Activated T-helper 1 cell treated with anti-CD3 and anti-CD28 coated beads, Interleukin-2, amount 50 U/mL, for 16 hours (primary cell): ENCODE measurements around the gene CDH4.

Source experiments
- DNase-seq, 2 donors: peaks; one replicate each; pipeline ENCODE4 v3.0.0-alpha.2; 2020; ENCODE audit warnings: low read depth in 1 of 2, low spot score in 1 of 2

The CDH4 gene

DNA sequence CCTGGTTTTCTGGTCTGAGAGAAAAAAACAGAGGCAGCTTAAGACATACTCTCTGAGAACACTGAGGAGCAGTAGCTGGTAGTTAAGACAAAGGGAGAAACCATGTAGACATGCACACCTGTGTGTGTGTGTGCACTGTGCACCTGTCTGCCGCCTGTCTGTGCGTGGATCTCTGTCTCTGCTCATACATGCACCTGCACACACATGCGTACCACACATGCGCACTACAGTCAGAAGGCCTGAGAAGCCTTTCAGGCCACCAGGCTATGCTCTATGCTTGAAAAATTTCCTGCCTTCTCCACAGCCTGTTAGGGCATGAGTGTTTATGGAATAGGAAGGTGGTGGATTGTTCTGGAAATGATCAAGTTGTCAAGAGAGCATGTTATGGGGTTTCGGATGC lies 103.5 kb downstream of the CDH4 start:
- DNase-seq, result no peak

DNA sequence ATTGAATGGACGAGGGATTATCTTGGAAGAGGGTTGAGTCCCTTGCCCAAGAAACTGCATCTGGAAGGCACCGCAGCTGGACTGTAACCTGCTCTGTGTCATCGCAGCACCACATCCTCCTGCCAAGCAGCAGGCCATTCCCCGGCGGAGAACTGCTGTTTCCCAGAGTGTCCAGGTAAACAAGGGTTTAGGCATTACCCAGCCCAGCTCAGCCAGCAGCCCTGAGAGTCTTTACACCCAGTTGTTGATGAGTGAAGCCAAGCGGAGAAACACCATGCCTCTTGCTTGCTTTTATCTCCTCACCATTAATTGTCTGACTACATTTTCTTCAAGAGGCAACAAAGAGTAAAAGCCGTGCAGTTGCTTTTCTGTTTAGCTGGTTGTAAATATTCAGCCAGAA lies 104.1 kb downstream of the CDH4 start:
- DNase-seq, result no peak

DNA sequence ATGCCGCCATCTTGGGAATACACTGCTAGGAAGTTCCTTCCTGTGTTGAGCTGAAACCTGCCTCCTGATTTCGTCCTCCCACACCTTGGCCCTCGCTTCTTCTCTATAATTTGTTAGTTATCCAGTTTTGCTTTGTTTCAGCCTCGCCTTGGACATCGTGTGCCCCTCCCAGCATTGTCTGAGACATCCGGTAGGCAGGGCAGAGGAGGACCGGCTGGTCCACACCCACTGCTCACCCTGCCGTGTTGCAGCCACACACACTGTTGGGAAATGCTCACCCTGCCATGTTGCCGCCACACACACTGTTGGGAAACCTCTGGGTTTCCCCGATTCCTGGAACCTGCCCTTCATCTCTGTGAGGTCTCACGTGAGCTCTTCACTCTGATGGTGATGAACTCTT lies 105.1 kb downstream of the CDH4 start:
- no peak for DNase-seq

DNA sequence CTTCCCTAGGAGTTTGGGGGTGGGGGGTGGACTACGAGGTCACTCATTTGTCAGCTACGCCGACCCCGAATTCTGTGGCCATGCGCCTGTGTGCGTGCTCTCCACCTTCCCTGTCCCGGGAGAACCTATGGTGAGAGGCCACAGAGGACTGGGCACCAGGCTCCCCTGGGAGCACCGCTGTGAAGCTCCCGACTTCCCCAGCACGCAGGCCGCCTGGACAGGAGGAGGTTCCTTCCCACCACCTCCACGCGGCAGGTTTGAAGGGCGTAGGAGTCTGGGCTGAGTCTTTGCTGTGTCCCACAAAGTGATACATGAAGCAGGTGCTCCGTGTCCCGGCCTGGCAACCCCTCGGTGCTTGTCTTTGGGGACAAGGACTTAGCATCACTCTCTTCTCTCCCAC lies 107.2 kb downstream of the CDH4 start:
- DNase-seq, result no peak

DNA sequence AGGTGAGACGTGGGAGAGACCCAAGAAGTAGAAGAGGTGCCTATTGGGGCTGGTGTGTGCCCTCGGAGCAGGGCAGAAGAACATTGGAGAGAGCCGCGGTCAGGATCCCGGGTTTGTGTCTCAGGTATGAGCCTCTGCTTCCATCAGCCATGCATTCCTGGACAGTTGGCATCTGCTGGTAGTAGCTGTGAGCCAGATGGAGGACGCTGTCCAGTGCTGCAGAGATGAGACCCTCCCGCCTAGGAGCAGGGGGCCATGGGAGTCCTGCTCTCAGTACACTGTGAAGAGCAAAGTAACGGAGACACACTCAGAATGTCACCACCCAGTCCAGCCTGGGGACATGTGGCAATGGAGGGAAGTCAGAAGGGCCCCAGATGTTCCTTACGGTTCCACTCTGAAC lies 108.2 kb downstream of the CDH4 start:
- DNase-seq, result no peak

DNA sequence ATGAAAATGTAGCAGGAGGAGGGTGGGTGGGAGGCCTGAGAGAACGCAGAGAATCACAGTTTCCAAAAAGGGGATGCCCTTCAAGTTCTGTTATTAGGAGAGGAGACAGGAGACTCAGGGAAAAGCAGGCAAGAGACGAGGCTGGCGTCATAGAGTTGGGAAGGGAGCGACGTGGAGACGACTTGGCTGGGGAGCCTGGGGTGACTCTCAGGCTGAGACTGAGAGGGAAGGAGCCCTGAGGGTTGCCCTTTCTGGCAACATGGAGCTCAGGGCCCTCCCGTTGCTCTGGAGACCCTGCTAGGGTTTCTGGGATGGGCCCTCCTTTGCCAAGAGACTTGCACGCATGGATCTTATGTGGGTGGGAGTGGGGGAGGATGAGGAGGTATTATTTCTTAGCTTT lies 108.9 kb downstream of the CDH4 start:
- DNase-seq, result no peak

DNA sequence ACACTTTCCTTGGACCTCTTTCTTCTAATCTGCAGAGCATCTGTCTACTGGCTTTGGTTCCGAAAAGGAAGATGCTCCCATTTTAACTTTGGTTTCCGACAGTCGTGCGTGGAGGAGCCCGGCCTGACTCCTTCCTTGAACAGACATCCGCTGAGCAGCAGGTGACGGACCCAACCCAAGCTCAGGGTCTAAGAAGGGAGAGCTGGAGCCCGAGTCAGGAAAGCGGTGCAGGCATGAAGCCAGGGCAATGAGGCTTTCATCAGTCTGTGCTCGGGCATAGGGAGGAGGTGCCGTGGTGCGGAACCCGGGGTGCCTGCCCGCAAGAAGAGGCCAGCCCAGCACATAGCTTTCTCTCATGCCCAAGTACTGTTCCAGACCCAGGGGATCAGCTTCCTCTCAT lies 109.4 kb downstream of the CDH4 start:
- no peak for DNase-seq

DNA sequence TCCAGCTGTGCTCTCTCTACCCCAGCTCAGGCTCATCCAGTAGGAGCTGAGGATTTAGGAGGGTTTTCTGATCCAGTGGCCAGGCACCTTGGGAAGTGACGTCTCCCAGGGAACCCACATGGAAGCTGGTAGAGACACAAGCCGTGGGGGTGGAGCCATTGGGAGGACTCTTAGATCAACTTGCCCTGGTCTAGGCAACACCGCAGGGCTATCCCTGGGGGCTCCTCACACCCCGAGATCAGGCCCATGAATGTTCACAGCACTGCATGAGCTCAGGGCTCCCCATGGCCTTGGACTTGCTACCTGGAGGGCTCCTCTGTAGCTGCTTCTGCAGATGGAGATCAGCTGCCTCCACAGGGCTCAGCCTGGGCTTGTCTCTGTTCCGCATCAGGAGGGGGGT lies 112.1 kb downstream of the CDH4 start:
- no peak for DNase-seq

DNA sequence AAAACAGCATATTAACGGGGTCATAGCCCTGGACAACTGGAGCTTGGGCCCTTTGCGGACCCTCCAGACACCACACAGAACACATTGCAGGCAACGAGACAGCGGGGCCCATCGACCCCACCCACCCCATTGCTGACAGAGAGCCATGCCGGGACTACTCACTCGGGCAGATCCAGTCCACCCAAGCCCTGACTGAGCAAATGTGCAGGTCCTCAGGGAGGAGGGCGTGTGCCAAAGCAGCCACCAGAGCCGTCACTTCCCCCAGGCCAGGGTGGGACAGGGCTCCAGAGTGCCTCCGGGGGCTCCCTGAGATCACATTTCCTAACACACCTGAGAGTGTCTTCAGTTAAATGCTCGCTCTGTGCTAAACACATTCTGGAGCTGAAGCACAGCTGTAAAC lies 114.9 kb downstream of the CDH4 start:
- DNase-seq, result no peak

DNA sequence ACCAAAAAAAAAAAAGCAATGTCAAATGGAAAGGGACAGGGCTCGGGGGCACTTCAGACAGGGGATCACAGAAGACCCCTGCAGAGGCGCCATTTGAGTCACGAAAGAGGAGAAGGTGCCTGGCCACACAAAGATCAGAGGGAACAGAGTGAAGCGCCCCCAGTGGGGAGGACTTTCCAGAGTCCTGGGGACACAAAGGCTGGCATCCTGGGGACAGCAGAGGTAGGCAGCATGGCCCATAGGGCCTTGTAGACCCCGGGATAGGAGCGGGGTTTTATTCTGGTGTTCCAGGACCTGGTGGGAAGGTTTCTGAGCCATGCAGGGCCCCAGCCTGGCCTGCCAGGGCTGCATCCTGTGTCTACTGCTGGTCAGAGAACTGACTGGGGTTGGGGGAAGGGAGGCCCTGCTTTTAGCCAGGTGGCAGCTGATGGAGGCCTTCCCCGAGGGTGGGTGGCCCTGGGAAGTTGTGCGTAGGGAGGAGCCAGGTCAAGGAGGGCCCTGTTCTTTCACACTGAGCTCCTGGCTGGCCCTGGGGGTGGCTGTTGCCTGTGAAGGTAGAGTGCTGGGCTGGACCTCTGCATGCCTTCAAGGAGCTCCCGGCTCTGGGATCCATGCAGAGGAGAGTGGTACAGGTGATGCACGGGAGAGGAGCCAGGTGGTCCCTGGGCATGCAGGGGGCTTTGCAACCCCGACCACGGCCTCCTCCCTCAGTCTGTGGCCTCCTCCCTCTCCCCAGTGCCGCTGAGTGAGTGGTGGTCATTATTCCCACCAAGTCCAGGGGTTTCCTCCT lies 117.9 kb downstream of the CDH4 start:
- no peak for DNase-seq

DNA sequence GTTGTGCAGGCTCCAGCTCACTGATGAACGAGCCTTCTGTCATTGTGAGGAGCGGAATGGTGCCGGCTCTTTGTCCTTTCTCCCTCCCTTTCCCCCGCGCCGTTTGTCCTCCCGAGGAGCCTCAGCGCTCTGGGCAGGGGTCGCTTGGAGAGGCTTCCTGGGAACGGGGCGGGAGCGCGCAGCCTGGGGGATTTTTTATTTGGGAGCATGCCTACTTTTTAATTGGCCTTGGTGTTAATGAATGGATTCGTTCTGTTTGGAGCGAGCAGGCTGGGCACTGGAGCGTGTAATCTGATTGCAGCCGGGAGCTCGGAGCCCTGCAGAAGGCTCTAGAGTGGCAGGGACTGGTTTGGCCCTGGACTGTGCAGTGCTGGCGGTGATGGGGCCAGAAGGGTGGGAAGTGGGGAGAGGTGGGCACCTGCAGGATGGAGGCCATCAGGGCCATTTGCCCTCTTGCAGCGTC lies 118.8 kb downstream of the CDH4 start:
- DNase-seq, result no peak

DNA sequence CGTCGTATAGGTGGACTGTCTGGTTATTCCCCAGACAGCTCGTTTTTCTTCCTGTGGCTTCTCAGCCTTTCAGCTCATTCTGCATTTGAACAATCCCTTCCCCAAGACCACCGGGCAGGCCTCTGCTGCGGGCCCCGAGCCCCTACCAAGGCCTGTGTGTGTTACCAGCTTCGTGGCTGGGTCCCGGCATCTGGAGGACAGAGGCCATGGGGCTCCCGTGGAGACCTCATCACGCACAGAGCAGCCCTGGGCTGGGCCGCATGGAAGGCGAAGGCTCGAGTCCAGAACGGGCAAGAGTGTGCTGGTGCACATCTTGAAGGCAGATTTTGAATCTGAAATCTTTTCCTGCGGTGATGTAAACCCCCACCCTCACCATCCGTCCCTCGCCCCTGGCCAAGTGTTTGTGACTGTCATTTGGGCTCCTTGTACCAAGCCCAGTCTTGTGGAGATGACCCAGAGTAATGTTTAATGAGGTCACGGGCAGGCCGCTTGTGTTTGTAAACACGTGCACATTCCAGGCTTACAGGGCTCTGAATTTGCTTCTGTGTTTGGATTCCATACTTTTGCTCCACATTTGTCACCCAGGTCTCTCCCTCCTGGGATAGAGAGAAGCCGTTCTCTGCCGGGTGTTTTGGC lies 119.6 kb downstream of the CDH4 start:
- no peak for DNase-seq

DNA sequence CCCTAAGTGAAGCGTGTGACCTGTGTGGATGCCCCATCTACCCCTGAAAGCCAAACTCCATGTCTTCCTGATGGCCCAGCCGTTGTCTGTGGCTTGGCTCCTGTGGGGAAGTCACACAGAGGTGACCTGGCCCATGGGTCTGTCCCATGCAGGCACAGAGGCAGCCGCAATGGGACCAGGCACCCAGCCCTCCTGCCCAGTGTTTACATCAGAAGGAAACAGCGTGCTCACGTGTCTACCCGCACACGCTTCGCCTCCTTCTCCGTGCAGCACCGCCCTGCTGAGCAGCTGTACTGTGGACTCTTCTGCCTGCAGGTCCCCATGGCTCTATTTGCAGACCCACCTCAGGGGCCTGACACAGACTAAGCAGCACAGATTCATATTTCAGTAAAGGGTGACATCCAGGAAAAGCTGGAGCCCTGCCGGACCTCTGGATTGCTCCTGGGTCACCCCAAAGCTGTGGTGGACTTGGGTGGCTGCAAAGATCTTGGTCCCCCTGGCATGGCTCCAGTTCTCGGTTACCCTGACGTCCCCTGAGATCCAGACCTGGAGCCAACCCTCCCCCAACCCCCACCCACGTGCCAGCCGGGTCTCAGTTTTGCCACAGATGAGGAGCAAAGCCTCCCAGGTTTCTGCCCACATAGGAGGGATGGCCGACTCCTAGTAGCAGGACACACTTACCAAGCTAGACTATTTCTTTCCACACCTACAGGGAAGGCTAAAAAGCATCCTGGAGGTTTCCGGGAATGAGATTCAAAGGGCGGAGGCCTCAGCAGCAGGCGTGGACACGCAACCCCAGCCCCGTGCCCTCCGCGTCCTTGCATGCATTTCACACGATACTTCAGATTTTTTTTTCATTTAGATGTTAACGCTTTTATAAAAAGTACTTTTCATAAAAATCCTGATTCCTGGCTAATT lies 120.3 kb downstream of the CDH4 start:
- no peak for DNase-seq

DNA sequence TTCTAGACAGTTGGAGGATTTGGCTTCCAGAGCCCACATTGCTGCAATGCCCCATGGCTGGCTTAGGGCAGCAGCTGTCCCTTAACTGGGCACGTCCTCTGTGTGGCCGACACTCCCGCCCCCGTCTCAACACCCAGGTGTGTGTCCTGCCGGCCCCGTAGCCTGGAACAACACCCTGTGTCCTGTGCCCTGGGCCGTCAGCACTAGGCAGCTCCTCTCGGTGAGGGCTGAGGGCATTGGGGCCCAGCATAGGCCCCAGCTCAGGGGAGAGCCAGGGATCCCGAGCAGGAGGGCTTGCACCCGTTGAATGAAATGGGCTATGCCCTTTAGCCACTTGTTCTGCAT lies 121.0 kb downstream of the CDH4 start:
- no peak for DNase-seq

DNA sequence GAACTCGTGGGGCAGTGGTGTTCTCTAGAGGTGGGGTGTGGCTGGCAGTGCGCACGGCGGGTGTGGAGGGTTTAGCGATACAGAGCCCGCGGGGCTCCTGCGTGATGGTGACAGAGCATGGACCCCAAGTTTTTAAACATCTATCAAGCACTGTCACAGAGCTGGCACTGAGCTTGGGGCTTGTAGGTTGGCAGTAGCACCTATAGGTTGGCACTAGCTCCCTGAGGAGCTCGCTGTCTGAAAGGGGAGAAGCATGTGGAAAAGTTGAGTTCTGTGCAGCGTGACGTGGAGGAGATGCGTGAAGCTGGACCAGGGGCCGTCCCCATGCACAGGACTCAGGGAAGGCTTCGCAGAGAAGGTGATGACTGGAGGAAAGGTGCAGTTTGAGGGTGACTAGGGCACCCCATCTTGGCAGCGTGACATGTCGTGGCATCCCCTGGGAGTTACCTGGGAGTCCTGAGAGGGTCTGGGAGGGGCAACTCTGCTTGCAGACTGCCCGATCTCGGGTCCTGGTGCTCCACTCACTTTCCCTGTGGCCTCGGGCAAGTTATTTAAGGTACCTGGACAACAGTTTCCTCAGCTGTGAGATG lies 122.0 kb downstream of the CDH4 start:
- DNase-seq, result no peak

DNA sequence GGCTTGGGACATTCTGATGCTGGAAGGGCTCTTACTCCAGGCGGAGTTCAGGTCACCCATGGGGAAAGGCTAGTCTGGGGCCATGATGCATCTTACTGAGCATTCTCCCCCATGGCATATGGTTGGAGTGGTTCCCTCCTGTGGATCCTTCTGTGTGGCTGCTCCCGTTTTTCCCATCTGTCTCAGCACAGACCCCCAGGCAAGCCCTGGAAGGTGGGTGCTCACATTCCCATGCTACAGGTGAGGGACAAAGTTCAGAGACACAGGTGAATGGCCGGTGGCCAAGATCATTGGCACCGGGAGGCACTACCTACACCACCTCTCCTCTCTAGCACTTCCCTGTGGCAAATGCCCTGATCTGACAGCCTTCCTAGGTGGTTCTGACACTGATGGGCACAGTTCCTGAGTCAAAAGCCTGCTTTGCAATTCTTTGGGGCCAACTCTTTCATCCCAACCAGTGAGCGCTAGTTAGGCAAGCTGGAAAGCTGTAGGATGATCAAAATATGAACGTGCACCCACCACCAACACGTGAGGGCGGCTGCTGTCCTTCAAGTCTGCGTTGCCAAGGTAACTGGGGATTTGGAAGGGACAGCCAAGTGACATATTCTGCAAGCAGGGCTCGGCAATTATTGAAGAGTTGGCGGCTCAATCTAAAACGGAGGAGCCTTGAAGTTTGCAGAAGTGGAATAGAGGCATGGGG lies 124.6 kb downstream of the CDH4 start:
- DNase-seq, result no peak

DNA sequence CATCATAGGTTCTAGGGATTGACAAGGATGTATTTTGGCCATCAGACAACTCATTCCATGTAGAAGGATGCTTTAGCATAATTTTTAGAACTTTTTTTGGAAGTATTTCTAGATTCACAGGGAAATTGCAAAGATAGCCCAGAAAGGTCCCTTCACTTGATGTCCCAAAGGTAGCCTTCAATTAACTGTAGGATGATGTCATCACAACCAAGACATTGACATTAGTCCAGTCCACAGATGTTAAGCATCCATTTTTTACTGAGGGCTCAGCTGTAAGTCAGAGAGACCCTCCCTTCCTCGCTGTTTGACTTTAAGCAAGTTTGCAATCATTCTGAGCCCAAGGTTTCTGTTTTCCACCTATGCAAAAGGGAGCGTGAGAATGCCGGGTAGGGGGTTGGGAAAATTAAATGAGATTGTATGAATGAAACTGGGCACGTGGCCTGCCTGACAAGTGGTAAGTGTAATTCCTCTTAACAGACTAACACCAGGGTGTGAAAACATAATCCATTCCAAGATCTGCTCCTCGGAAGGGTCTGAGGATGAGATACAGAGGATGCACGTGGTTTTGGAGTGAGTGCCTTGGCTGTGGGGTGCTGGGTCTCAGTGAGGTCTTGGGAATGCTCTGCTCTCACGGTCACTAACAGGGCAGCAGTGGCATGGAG lies 126.8 kb downstream of the CDH4 start:
- DNase-seq, result no peak

DNA sequence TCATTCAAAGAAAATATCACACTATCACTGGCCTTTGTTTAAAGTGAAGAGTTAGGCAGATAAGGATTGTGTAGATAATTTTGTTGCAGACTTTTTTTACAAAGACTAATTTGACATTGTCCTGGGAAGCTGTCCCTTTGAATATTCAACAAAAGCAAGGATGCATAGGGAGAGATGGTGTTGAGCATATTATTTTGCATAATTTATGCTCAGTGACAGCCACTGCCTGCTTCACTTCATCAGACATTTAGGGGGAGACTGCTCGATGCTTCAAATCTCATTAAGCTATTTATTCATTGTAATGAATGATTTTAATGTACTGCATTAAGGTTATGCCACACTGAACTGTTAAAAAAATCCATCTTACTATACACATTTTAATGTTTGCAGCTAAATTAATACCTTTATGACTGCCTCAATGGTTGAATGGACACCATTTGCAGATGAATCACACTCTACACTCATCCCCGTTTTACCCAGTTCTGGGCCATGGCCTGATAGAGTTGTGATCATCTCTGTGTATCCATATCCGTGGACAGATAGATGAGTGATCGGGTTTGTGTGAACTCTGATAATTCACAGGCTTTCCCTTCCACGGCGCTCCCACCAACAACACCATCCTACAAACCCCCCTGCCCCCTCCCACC lies 128.0 kb downstream of the CDH4 start:
- DNase-seq, result no peak

DNA sequence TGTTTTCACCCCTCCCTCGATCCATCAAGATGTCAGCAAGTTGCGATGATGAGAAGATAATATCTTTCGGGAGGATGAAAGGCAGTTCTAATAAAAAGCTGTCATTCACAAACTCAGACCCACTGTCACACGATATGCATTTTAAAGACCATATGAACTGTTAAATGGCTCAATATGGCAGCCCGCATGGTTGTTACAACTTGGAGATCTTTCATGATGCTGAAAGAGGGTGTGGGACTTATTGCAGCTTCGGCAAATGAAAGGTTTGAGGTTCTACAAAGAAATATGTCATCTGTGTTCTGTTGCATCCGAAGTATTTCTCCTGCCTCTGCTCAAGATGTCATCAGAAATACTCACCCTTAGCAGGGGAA lies 128.5 kb downstream of the CDH4 start:
- no peak for DNase-seq

DNA sequence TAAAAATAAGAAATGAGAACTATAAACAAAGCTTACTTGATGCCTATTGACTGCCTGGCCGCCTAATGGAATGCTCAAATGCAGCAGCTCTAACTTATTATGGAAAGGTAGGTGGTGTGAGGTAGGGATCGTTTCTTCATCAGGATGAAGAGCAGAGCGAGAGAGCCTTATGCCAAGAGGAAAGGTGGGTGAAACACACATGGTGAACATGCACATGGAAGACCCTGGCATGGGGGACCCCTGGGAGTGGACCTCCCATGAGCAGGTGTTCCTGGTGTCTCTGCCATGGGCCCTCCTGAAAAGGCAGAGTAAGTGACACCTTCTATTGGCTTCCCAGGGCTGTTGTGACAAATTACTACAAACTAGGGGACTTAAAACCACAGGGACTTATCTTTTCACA lies 130.1 kb downstream of the CDH4 start:
- DNase-seq, result no peak
